Transverse colon (tissue), 4 donors: Measurements from ENCODE around the gene RBPJ.

Experiments used
- EP300 ChIP-seq: sonication (generic); formaldehyde crosslinking; IDR thresholded peaks from one replicate; pipeline ENCODE4 v1.6.1; 2017; ENCODE audit warnings: antibody characterized with exemption, low read depth
- POLR2A ChIP-seq: fragments of 450-650 bp; IDR thresholded peaks from one replicate; pipeline ENCODE4 v1.6.1; 2016; ENCODE audit warnings: antibody characterized with exemption, mild to moderate bottlenecking, moderate library complexity
- POLR2AphosphoS5 ChIP-seq, 3 donors: sonication (generic); formaldehyde crosslinking; IDR thresholded peaks; one replicate each; pipeline ENCODE4 v1.6.1; 2016; ENCODE audit warnings: antibody characterized with exemption in 3 of 3
- TF ChIP-seq, protein P1 (sequence below), 5 experiments: fragments of 200-600 bp in 3 of 5; fragments of 450-650 bp in 2 of 5; sonication (generic) in 3 of 5; IDR thresholded peaks; 1 replicate in 2 of 5; 2 replicates in 3 of 5; pipeline ENCODE4 v1.5.1; 2016 to 2017; ENCODE audit warnings: antibody characterized with exemption in 5 of 5, inconsistent platforms in 3 of 5, mild to moderate bottlenecking in 2 of 5, moderate library complexity in 1 of 5

- TF ChIP-seq POLR2A (no peak), POLR2AphosphoS5 (IDR thresholded peaks at IDR 0.05) (no peak), EP300 (no peak)
- TF ChIP-seq, protein P1, sequence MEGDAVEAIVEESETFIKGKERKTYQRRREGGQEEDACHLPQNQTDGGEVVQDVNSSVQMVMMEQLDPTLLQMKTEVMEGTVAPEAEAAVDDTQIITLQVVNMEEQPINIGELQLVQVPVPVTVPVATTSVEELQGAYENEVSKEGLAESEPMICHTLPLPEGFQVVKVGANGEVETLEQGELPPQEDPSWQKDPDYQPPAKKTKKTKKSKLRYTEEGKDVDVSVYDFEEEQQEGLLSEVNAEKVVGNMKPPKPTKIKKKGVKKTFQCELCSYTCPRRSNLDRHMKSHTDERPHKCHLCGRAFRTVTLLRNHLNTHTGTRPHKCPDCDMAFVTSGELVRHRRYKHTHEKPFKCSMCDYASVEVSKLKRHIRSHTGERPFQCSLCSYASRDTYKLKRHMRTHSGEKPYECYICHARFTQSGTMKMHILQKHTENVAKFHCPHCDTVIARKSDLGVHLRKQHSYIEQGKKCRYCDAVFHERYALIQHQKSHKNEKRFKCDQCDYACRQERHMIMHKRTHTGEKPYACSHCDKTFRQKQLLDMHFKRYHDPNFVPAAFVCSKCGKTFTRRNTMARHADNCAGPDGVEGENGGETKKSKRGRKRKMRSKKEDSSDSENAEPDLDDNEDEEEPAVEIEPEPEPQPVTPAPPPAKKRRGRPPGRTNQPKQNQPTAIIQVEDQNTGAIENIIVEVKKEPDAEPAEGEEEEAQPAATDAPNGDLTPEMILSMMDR (IDR thresholded peaks at IDR 0.05), result no peak
These were observed 59.9 kb downstream of the RBPJ start for GRCh38 chr4:26380740-26381139.
